GM13976 (cell line): ENCODE data around the gene SETD7.

Experiments
- DNase-seq: peaks from one replicate; pipeline ENCODE4 v3.0.0; 2012; ENCODE audit warnings: low spot score
- CTCF ChIP-seq: IDR thresholded peaks from 2 replicates; pipeline ENCODE4 v1.5.1; 2012; ENCODE audit warnings: borderline replicate concordance, mild to moderate bottlenecking; ENCODE audit not compliant: insufficient read depth; ENCODE audit errors: extremely low read depth, missing control alignments, control extremely low read depth
- in situ Hi-C: fragments of 300-500 bp; cut with MboI; formaldehyde crosslinking; loops from one replicate; pipeline ENCODE4 v1.12.0; 2022; ENCODE audit warnings: low sequenced_read_pairs, mixed read lengths, inconsistent platforms; ENCODE audit not compliant: unreplicated experiment

SETD7 gene

GRCh38 chr4:139540161-139540560 is 15.9 kb downstream of the SETD7 start:
- in situ Hi-C loops: no loop called here
- no peak for TF ChIP-seq CTCF

DNA sequence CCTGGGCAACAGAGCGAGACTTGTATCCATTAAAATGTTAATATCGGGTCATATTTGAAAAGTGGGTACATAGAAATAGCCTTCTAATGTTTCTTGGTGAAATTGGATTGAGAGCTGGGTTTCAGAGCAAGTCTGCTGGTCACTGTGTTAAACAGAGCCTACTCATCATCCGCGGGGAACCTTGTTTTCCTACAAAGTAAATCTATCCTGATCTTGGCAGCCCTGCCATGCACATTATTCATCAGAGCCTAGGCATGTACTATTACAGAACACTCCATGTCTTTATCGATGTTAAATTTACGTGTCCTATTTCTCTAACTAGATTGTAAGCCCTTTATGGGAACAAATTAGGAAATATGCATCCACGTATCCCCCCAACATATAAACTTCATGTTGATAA is 18.7 kb downstream of the SETD7 start:
- TF ChIP-seq CTCF: no peak
- in situ Hi-C loops: no loop called here
- DNase-seq: no peak

More at GRCh38 chr4:139540161-139540560, 15.9 kb downstream of the SETD7 start:
- no peak for DNase-seq

DNA sequence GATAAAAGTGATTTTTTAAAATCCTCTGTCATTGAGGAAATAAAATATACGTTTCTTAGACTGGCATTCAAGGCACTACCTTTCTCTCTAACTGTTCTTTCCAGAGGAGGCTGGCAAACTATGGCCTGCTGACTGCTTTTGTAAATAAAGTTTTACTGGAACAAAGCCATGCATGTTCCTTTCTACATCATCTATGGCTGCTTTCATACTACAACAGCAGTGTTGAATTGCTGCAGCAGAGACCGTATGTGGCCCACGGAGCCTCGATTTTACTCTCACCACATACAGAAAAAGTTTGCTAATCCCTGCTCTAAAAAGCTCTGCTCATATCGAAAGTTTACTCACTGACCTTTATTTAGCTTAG is 20.2 kb downstream of the SETD7 start:
- TF ChIP-seq CTCF: no peak
- in situ Hi-C loops: no loop called here
- DNase-seq: no peak

- TF ChIP-seq CTCF: no peak
- in situ Hi-C loops: no loop called here
- DNase-seq: no peak
These were observed 20.7 kb downstream of the SETD7 start for GRCh38 chr4:139535228-139535870.

DNA sequence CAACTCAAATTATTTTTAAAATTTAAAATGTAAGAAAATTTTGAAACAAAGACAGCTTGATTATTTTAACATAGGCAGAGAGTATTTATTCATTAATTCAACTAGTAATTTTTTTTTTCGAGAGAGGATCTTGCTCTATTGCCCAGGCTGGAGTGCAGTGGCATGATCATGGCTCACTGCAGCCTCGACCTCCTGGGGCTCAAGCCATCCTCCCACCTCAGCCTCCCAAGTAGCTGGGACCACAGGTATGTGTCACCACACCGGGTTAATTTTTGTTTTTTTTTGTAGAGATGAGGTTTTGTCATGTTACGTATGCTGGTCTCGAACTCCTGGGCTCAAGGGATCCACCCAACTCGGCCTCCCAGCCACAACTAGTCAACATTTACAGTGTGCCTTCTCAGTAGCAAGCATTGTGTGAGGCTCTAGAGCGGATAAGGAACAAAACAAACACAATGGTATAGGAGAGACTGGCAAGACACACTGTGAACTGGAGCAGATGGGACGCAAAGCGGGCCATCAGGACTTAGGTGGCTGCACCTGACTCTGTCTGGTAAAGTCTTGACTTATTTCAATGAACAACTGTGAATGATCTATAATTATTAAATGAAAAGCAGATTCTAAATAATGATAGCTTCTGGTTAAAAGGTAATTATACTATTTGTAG is 21.6 kb downstream of the SETD7 start:
- TF ChIP-seq CTCF: no peak
- in situ Hi-C loops: no loop called here
- DNase-seq: no peak

DNA sequence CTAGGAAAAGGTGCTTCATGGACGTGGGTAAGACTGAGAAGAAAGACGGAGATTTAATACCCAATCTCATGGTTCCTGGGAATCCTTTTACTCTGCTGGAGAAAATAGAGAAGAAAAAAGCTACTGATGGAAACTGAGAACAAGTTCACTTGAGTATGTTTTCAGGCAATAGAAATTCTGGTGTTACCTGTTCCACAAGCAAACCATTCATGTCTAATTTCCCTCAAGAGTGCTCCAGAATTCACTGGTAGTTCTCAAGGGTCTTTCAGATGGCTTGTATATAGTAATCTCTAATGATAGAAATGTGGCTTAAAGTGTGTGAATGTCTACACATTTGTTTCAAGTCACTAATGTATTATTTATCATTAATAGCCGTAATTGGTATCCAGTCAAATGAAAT is 22.5 kb downstream of the SETD7 start:
- in situ Hi-C loops: no loop called here

More for the DNA sequence above, 22.5 kb downstream of the SETD7 start:
- DNase-seq: no peak
- TF ChIP-seq CTCF: no peak
